HG02885 (cell line): ENCODE measurements around the gene PSMD9.

Experiments
- ATAC-seq: cut with Tn5 transposase; IDR thresholded peaks from one replicate; pipeline ENCODE4 v1.9.1; 2021; ENCODE audit warnings: mild to moderate bottlenecking; ENCODE audit not compliant: unreplicated experiment, poor library complexity

Gene PSMD9

DNA sequence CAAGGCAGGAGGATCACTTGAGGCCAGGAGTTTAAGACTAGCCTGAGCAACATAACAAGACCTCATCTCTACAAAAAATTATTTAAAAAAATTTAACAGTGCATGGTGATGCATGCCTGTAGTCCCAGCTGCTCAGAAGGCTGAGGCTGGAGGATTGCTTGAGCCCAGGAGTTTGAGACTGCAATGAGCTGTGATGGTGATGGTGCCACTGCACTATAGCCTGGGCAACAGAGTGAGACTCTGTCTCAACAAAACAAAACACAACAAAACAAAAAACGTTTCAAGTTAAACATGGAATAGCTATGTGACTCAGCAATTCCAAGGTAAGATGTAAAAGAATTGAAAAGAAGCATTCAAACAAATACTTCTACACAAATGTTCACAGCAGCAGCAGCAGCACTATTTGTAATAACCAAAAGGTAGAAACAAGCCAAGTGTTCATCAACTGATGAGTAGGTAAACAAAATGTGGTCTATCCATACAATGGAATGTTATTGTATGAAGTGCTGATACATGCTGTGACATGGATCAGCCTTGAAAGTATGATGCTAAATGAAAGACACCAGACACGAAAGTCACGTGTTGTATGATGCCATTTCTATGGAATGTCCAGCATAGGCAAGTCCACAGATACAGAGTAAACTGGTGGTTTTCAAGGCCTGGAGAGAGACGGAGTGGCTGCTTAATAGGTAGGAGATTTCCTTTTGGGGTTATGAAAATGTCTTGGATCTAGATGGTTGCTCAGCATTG, 61.2 kb downstream of the PSMD9 start:
- ATAC-seq = no peak

- ATAC-seq = no peak
These were observed 64.6 kb downstream of the PSMD9 start for GRCh38 chr12:121953117-121953692.

DNA sequence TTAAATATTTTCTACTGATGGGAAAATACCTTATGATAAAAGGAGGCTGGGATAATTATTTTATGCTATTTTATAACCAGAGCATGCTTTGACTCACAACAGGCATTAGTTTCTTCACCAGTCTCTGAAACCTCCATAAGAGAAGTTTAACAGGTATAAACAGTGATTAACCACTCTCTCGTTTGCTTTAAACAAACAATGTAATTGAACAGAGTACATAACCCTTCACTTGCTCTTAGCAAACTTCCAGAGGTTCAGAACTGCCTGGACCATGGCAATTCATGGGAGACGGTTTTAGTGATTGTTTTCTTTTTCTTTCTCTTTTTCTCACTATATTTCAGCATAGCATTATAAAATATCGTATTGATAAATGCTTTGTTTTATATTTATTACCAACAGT, 65.1 kb downstream of the PSMD9 start:
- no peak for ATAC-seq

- ATAC-seq = no peak
These were observed 67.0 kb downstream of the PSMD9 start for GRCh38 chr12:121955258-121956237.

DNA sequence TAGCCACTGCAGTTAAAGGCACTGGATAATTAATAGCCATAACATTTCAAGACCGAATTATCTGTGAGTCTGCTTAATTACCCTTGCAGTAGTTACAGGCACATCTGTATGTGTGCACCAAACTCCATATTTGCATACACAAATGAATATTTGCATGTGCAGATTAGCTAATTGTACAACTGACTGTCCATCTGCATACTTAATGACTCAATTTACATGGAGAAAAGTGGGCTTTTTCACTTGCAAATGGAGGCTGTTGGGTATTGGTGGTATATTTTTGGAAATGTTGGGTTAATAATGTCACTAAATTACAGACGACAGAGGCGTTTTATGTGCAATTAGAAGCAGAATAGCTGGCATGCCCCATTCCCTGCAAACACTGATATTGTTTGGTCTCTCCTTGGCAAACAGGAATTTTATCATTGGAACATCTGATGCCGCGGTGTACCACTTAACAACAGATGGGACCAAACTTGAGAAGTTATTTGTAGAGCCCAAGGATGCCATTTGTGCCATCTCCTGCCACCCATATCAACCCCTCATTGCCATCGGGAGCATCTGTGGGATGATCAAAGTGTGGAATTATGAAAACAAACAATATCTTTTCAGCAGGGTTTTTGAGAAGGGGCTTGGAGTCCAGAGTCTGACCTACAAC, 69.4 kb downstream of the PSMD9 start:
- ATAC-seq = no peak

- ATAC-seq = no peak
These were observed 70.1 kb downstream of the PSMD9 start for GRCh38 chr12:121958541-121959240.

DNA sequence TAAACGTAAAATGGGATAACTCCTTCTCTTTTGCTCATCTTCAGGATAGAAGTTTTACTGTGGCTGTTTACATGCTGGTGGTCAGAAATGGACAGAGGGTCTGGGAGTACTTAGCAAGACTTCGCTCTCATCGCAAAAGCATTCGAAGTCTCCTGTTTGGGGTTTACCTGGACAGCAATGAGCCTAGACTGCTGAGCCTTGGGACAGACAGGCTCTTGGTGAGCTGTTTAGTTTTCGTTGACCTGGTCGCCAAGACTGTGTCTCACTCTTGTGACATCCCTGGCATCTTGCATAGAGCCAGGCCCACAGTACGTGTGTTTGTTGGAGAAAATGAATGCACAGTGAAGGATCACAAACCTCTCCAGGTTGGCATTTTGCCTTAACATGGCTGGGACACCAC, 72.0 kb downstream of the PSMD9 start:
- no peak for ATAC-seq

- no peak for ATAC-seq
These were observed 72.7 kb downstream of the PSMD9 start for GRCh38 chr12:121961195-121961879.

DNA sequence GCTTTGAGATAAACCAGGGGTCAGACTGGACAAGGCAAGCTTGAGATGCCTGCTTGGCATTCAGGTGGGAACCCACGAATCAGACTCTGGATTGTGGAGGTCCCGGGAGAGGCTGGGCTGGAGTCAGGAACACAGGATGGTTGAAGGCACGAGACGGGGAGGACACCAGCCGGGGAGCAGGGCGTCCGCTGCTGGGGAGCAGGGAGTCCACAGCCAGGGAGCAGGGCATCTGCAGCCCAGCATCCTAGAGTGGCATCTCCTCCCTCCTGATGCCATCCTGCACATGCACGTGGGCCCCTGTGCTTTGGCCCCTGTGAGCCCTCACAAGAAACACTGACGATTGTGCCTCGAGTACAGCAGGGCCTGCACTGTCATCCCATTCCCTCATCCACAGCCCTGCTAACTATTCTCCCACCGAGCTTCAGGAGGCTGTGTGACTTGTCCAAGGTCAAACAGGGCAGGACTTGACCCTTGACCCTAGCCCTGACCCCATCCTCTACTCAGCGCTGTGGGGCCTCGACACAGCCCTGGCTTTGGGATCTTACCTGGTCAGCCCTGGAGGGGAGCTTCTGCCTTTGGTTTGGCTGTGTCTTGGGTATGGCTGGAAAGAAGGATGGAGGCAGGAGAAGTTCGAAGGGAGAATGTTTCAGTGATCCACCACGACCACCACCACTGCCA, 74.9 kb downstream of the PSMD9 start:
- no peak for ATAC-seq

DNA sequence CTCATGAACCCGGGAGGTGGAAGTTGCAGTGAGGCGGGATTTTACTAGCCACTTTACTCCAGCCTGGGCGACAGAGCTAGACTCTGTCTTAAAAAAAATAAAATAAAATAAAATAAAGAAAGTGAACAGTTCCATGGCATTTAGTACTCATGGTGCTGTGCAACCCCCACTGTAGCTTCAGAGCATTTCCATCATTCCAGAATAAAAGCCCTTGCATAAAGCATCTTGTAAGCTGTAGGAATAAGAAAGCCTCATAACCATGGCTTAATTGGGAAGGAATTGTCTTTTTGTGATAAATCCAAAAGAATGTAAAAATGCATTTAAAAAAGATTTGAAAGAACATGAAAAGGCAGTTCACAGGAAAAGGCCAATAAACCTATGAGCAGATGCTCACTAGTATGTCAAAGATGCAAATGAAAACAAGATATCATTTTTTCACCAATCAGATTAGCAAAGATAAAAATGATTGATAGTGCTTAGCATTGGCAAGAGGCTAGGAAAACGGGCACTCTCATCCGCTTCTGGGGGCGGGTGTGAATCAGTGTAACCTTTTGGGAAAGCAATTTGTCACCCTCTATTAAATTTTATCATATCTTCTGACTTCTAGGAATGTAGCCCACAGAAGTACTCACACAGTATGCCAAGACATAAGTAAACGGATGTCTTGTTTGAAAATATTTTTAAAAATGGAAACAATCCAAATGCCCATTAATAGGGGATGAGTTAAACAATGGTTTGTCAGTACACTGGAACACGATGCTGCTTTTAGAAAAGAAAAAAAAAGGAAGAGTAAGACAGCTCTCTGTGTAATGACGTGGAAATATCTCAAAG, 76.4 kb downstream of the PSMD9 start:
- no peak for ATAC-seq

DNA sequence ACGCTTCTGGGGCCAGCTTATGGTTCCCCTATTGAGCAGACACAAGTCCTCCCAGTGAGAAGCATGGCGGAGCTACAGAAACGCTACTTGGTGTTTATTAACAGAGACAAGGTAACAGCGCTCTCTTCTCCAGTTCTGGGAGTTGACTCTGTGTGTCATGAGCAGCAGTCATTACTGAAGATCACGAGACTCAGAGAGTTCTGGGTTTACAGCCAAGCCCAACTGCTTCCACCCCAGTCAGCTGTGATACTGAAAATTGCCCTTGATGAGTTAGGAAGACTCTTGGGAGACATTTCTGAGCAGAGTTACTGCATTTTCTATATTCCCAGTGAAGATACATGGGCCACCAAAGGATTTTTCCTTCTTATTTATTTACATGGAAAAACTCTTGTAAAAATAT, 78.4 kb downstream of the PSMD9 start:
- no peak for ATAC-seq
